Loucy (cell line): ENCODE results near the gene ACOT2.

Experiments used
- CTCF ChIP-seq: fragments of 200-600 bp; sonication (generic); conservative IDR thresholded peaks from 2 replicates; pipeline ENCODE4 v1.5.1; 2014; ENCODE audit warnings: mild to moderate bottlenecking, antibody characterized with exemption, low read length
- EZH2phosphoT487 ChIP-seq: fragments of 200-600 bp; IDR thresholded peaks from 2 replicates; pipeline ENCODE4 v1.6.1; 2018; ENCODE audit warnings: antibody characterized with exemption, mild to moderate bottlenecking, moderate library complexity, borderline replicate concordance

GRCh38 chr14:73607241-73607640 lies 38.2 kb downstream of the ACOT2 start:
- TF ChIP-seq CTCF (no peak), EZH2phosphoT487 (no peak)
